Spleen (tissue), 11 donors: Measurements from ENCODE around the gene CILP. TPM values are rescaled to one million over a fixed set of nuclear protein-coding genes. Genes with fewer than 3 reads are reported as not detected.

Experiments
- DNase-seq: peaks from one replicate; pipeline ENCODE4 v3.0.0-alpha.2; 2020
- H3K27ac ChIP-seq, 8 donors: fragments of 200-600 bp; sonication (generic) in 7 of 8; 1 replicate in 4 of 8; 2 replicates in 4 of 8; pipeline versions ENCODE4 v1.5.0 to v1.8.0; 2016 to 2021; ENCODE audit warnings: inconsistent platforms in 4 of 8, mild to moderate bottlenecking in 4 of 8, moderate library complexity in 1 of 8
- H3K27me3 ChIP-seq, 7 donors: fragments of 200-600 bp; sonication (generic) in 6 of 7; replicated peaks in 1 of 7; 1 replicate in 4 of 7; 2 replicates in 3 of 7; pipeline versions ENCODE4 v1.5.0 to v1.8.0; 2016 to 2021; ENCODE audit warnings: inconsistent platforms in 3 of 7, mild to moderate bottlenecking in 1 of 7
- H3K36me3 ChIP-seq, 6 donors: fragments of 200-600 bp; sonication (generic) in 5 of 6; 1 replicate in 4 of 6; 2 replicates in 2 of 6; pipeline versions ENCODE4 v1.5.0 to v1.8.0; 2016 to 2021; ENCODE audit warnings: inconsistent platforms in 2 of 6
- H3K4me1 ChIP-seq, 6 donors: fragments of 200-600 bp; sonication (generic) in 5 of 6; 1 replicate in 3 of 6; 2 replicates in 3 of 6; pipeline versions ENCODE4 v1.5.0 to v1.8.0; 2016 to 2021; ENCODE audit warnings: inconsistent platforms in 3 of 6
- H3K4me3 ChIP-seq, 8 donors: fragments of 200-600 bp; sonication (generic) in 7 of 8; 1 replicate in 4 of 8; 2 replicates in 4 of 8; pipeline versions ENCODE4 v1.5.0 to v1.8.0; 2016 to 2021; ENCODE audit warnings: inconsistent platforms in 4 of 8, mild to moderate bottlenecking in 4 of 8, moderate library complexity in 2 of 8
- H3K9me3 ChIP-seq, 8 donors: fragments of 200-600 bp; sonication (generic) in 7 of 8; 1 replicate in 4 of 8; 2 replicates in 4 of 8; pipeline versions ENCODE4 v1.5.0 to v1.8.0; 2016 to 2021; ENCODE audit warnings: inconsistent platforms in 4 of 8
- POLR2A ChIP-seq, 3 donors: fragments of 450-650 bp; IDR thresholded peaks; one replicate each; pipeline ENCODE4 v1.5.1; 2017; ENCODE audit warnings: antibody characterized with exemption in 3 of 3, mild to moderate bottlenecking in 1 of 3
- POLR2AphosphoS5 ChIP-seq, 3 donors: sonication (generic); formaldehyde crosslinking; IDR thresholded peaks; one replicate each; pipeline ENCODE4 v1.5.1; 2017; ENCODE audit warnings: antibody characterized with exemption in 3 of 3
- WGBS, 5 donors: extraction: QIAGEN DNeasy Blood & Tissue Kit in 3 of 5; methylation state at CpG; one replicate each; pipeline versions ENCODE4 v1.1.5 to v1.1.7; 2013 to 2018; 5-methylcytosine and 5-hydroxymethylcytosine counted together
- intact Hi-C: fragments of 100-400 bp; cut with DNase I; formaldehyde crosslinking; loops from one replicate; pipeline ENCODE4 v1.15.0; 2023; ENCODE audit warnings: low total_unique reads
- polyA plus RNA-seq, 3 donors: library from polyadenylated mRNA; stranded (reverse); fragments of 200-250 nt; gene quantifications; one replicate each; pipeline ENCODE4 v1.2.1, GENCODE V29; 2013
- total RNA-seq, 7 donors: library from RNA; depleted of rRNA in 3 of 7; stranded (reverse); fragments of >200 nt in 3 of 7; fragmentation: NEBNext Ultra II Directional in 4 of 7; extraction: Animal tissue kit (Norgen Biotek cat#: 25700) in 4 of 7; gene quantifications; one replicate each; pipeline versions ENCODE4 v1.1.0 to v1.2.1, GENCODE V29; 2016 to 2021
- TF ChIP-seq, protein P1 (sequence below), 11 experiments: fragments of 200-600 bp in 7 of 11; fragments of 450-650 bp in 4 of 11; sonication (generic) in 4 of 11; IDR thresholded peaks in 8 of 11; conservative IDR thresholded peaks in 3 of 11; 1 replicate in 7 of 11; 2 replicates in 4 of 11; pipeline versions ENCODE4 v1.4.0 to v1.8.0; 2016 to 2021; ENCODE audit warnings: antibody characterized with exemption in 11 of 11, inconsistent platforms in 4 of 11, mild to moderate bottlenecking in 1 of 11
- donor health status: healthy with polysubstance abuse.
- donor health status: DM: no; HTN: no; CAD: no; lungs with moderate emphysema.
- donor health status: DM: no; HTN: no; CAD: no.
- donor health status: Bipolar disorder and iron deficiency.
- donor health status: healthy.
- donor health status: DM: no; HTN: no; CAD: no.
- donor health status: DM: yes; HTN: yes; CAD: no.

The CILP gene
- total and polyA plus RNA-seq, 10 donors = 0.19 to 3.1 (median 0.41) TPM

DNA sequence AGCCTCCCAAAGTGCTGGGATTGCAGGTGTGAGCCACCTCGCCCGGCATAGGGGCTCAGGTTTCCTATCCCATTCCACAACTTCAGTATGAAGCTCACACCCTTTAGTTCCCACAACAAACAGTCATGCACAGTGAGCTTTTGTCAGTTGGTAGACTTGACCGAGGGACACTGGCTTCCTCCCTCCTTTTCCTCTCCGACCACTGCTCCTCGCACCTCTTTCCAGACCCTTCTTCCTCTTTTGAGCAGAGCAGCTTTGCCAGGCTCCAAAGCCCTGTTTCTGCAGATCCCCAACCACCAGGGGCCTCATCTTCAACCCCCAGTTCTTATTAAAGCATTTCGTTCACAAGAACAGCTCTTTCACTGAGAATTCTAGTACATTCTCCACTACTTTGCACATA, 12.7 kb upstream of the CILP start:
- 48 to 65% (median 51%) methylated on average over 6 of the region's 6 CpGs for WGBS, 5 donors
- no peaks in the 10 kb centered on the region for H3K9me3 ChIP-seq
- intact Hi-C loops = no loop called here
- H3K27ac ChIP-seq = no peak overlapping the region
- TF ChIP-seq POLR2A (IDR thresholded peaks at IDR 0.05) (no peak), POLR2AphosphoS5 (IDR thresholded peaks at IDR 0.05) (no peak)
- TF ChIP-seq, protein P1, sequence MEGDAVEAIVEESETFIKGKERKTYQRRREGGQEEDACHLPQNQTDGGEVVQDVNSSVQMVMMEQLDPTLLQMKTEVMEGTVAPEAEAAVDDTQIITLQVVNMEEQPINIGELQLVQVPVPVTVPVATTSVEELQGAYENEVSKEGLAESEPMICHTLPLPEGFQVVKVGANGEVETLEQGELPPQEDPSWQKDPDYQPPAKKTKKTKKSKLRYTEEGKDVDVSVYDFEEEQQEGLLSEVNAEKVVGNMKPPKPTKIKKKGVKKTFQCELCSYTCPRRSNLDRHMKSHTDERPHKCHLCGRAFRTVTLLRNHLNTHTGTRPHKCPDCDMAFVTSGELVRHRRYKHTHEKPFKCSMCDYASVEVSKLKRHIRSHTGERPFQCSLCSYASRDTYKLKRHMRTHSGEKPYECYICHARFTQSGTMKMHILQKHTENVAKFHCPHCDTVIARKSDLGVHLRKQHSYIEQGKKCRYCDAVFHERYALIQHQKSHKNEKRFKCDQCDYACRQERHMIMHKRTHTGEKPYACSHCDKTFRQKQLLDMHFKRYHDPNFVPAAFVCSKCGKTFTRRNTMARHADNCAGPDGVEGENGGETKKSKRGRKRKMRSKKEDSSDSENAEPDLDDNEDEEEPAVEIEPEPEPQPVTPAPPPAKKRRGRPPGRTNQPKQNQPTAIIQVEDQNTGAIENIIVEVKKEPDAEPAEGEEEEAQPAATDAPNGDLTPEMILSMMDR (IDR thresholded peaks at IDR 0.05 in 8 of 11, conservative IDR thresholded peaks at IDR 0.05 in 3 of 11) = no peak
- H3K4me3 ChIP-seq = no peak overlapping the region
- no peaks in the 10 kb centered on the region for H3K36me3 ChIP-seq
- no peak for DNase-seq
- no peaks in the 10 kb centered on the region for H3K4me1 ChIP-seq
- no peaks in the 10 kb centered on the region for H3K27me3 ChIP-seq

DNA sequence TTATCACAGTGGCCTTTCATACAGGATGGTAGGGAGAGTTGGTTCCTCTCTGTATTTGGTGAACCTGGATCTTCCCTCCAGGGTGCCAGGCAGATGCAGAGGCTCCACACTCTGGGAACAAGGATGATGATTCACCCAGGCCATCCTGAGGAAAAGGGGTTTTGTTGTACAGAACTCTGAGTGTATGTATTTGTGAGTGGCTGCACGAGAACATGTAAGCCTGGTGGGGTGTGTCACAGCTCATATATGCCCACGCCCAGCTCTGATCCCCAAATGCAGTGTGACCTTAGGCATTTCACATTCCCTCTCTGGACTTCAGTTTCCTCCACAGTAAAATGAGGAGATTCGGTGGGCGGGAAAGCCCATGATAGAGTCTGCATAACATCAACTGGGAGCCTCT, 11.6 kb upstream of the CILP start:
- Histone ChIP-seq H3K4me3 (no peak overlapping the region), H3K36me3 (no peaks in the 10 kb centered on the region), H3K9me3 (no peaks in the 10 kb centered on the region), H3K27ac (no peak overlapping the region), H3K4me1 (no peaks in the 10 kb centered on the region), H3K27me3 (no peaks in the 10 kb centered on the region)
- WGBS, 5 donors = 82 to 100% (median 96%) methylated on average over 4 of the region's 4 CpGs
- TF ChIP-seq POLR2AphosphoS5 (IDR thresholded peaks at IDR 0.05) = no peak
- TF ChIP-seq, protein P1 (IDR thresholded peaks at IDR 0.05 in 8 of 11, conservative IDR thresholded peaks at IDR 0.05 in 3 of 11) = no peak
- TF ChIP-seq POLR2A (IDR thresholded peaks at IDR 0.05) = no peak
- intact Hi-C loops = no loop called here
- no peak for DNase-seq

DNA sequence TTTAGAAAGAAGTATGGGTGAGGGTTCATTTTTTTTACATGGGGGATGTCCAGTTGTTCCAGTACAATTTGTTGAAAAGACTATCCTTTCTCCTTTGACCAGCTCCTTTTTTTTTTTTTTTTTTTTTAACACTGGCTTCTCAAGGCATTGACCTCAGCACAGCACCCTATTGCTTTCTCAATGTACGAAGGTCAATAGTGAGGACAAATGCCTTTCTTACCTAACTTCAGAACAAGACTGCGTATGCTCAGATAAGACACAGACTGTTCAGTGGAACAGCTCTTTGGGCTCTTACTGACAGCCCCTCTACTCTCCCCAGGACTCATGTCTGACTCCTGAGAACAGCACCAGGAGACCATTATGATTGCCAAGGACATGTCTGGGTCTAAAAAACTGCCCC, 10.4 kb upstream of the CILP start:
- Histone ChIP-seq H3K4me1 (no peaks in the 10 kb centered on the region), H3K27ac (no peak overlapping the region), H3K9me3 (no peaks in the 10 kb centered on the region), H3K4me3 (no peak overlapping the region), H3K36me3 (no peaks in the 10 kb centered on the region), H3K27me3 (no peaks in the 10 kb centered on the region)
- TF ChIP-seq, protein P1 (IDR thresholded peaks at IDR 0.05 in 8 of 11, conservative IDR thresholded peaks at IDR 0.05 in 3 of 11) = no peak
- TF ChIP-seq POLR2A (IDR thresholded peaks at IDR 0.05) (no peak), POLR2AphosphoS5 (IDR thresholded peaks at IDR 0.05) (no peak)
- DNase-seq = no peak
- intact Hi-C loops = no loop called here
- WGBS, 5 donors = 91 to 95% (median 93%) methylated on average over 2 of the region's 2 CpGs

DNA sequence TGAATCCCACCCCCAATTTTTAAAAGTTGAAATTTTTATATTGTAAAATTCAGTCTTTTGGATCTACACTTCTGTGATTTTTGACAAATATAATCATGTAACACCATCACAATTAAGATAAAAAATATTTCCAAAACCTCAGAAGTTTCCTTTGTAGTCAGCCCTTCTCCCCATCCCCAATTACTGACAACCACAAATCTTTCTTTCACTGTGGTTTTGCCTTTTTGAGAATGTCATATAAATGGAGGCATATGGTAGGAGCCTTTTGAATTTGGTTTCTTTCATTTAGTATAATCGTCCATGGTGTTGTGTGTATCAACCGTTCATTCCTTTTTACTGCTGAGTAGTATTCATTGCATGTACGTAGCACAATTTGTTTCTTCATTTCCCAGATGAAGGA, 7.9 kb upstream of the CILP start:
- intact Hi-C loops = no loop called here
- Histone ChIP-seq H3K27ac (no peak overlapping the region), H3K36me3 (no peaks in the 10 kb centered on the region), H3K4me1 (no peaks in the 10 kb centered on the region), H3K4me3 (no peak overlapping the region), H3K27me3 (no peaks in the 10 kb centered on the region), H3K9me3 (no peaks in the 10 kb centered on the region)
- 81 to 90% (median 84%) methylated on average over 3 of the region's 3 CpGs for WGBS, 5 donors
- TF ChIP-seq POLR2A (IDR thresholded peaks at IDR 0.05) = no peak
- no peak for DNase-seq
